ENCODE results near the gene PCDHB8. TPM values are rescaled to one million over a fixed set of nuclear protein-coding genes. Genes with fewer than 3 reads are reported as not detected.
"Not testable (repeated sequence)": the region's sequence is repeated elsewhere in the genome, so short reads cannot be mapped to it uniquely, and the experiment has no call there.

The PCDHB8 gene
- total RNA-seq (0.80 TPM), polyA plus RNA-seq (ENCODE audit: insufficient read depth in 1 of 8, insufficient read length in 8 of 8, low replicate concordance in 1 of 8) (1 to 10 TPM in 6 of 8 donors, under 1 TPM in 2; 0.74 to 2.8 (median 1.8) TPM)
- long read RNA-seq, donor 1, partial matches to known transcripts, result 0 of 1 reads
- long read RNA-seq, donor 1, other reads (novel, unspliced or antisense), result 0 of 1 reads
- long read RNA-seq, donor 2, partial matches to known transcripts, result 0 of 1 reads
- long read RNA-seq, donor 2, other reads (novel, unspliced or antisense), result 0 of 1 reads
- long read RNA-seq, donor 3, partial matches to known transcripts, result 0 of 2 reads
- long read RNA-seq, donor 3, other reads (novel, unspliced or antisense), result 0 of 2 reads
- long read RNA-seq, donor 4, partial matches to known transcripts, result 0 of 2 reads
- long read RNA-seq, donor 4, other reads (novel, unspliced or antisense), result 0 of 2 reads
- long read RNA-seq, donor 5, partial matches to known transcripts, result 0 of 2 reads
- long read RNA-seq, donor 5, other reads (novel, unspliced or antisense), result 0 of 2 reads
- long read RNA-seq, donor 6, partial matches to known transcripts, result 0 of 1 reads
- long read RNA-seq, donor 6, other reads (novel, unspliced or antisense), result 0 of 1 reads
- long read RNA-seq, donor 7, partial matches to known transcripts, result 0 of 3 reads
- long read RNA-seq, donor 7, other reads (novel, unspliced or antisense), result 0 of 3 reads
- long read RNA-seq, donor 8, result 0 reads
- long read RNA-seq, donor 9, partial matches to known transcripts, result 0 of 1 reads
- long read RNA-seq, donor 9, other reads (novel, unspliced or antisense), result 0 of 1 reads
- long read RNA-seq, donor 10, result 0 reads
- long read RNA-seq, donor 11, partial matches to known transcripts, result 0 of 1 reads
- long read RNA-seq, donor 11, other reads (novel, unspliced or antisense), result 0 of 1 reads

GRCh38 chr5:141177577-141178191 is at the start of gene PCDHB8:
PCDHB8 (plus strand) TSS chr5:141177790; CDS start chr5:141178035, 245 bp downstream.
- H3K36me3 ChIP-seq (ENCODE audit: control insufficient read depth, insufficient read depth, low read length); H3K4me1 ChIP-seq (ENCODE audit: control insufficient read depth, insufficient read depth, low read length); H3K4me3 ChIP-seq (ENCODE audit: low read length); H3K27ac ChIP-seq (ENCODE audit: low read length); DNase-seq: not testable (repeated sequence)
- WGBS (ENCODE audit: insufficient coverage), result 43% methylated on average over 3 of the region's 18 CpGs
- H3K27me3 ChIP-seq (ENCODE audit: control insufficient read depth, insufficient read depth, low read length), result peaks cover 16% of the 10 kb centered on the region
- peaks cover 24% of the 10 kb centered on the region for H3K9me3 ChIP-seq (replicated peaks; ENCODE audit: control insufficient read depth, low read depth, low read length)

DNA sequence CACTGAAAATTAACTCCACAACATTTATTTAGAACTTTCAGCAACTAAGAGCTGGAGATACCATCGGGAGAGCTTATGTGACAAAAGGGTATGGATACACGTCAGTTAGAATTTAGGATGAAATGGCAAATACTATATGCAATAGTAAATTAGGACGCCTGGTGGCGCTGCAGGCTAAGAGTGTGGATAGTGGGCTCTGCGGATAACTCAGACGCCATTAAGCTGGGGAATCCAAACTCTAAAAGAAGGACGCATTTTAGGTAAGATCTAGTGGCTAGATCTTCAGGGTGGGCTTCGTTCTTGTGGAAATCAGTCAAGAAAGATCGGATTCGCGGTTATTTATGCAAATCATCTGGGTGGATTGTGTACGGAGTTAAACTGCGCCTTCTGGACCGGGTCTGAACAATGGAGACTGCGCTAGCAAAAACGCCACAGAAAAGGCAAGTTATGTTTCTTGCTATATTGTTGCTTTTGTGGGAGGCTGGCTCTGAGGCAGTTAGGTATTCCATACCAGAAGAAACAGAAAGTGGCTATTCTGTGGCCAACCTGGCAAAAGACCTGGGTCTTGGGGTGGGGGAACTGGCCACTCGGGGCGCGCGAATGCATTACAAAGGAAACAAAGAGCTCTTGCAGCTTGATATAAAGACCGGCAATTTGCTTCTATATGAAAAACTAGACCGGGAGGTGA is 42.4 kb upstream of the PCDHB8 start, which contains the start of gene PCDHB5:
TSS of gene PCDHB5 (plus strand) at position 177 of the 688 bp plus-strand sequence. CDS start at position 406, 229 bp downstream.
- Histone ChIP-seq H3K27ac (ENCODE audit: low read length) (no peak within 1 kb of the TSS), H3K36me3 (ENCODE audit: control insufficient read depth, insufficient read depth, low read length) (no peaks in the 10 kb centered on the region), H3K9me3 (replicated peaks; ENCODE audit: control insufficient read depth, low read depth, low read length) (peaks cover 36% of the 10 kb centered on the region), H3K4me1 (ENCODE audit: control insufficient read depth, insufficient read depth, low read length) (no peaks in the 10 kb centered on the region), H3K27me3 (ENCODE audit: control insufficient read depth, insufficient read depth, low read length) (peaks cover 6% of the 10 kb centered on the region), H3K4me3 (ENCODE audit: low read length) (peak within 1 kb of the TSS; percentile 29)
- WGBS (ENCODE audit: insufficient coverage), result 14% methylated on average over 21 of the region's 22 CpGs
- DNase-seq, result peak; percentile 10

DNA sequence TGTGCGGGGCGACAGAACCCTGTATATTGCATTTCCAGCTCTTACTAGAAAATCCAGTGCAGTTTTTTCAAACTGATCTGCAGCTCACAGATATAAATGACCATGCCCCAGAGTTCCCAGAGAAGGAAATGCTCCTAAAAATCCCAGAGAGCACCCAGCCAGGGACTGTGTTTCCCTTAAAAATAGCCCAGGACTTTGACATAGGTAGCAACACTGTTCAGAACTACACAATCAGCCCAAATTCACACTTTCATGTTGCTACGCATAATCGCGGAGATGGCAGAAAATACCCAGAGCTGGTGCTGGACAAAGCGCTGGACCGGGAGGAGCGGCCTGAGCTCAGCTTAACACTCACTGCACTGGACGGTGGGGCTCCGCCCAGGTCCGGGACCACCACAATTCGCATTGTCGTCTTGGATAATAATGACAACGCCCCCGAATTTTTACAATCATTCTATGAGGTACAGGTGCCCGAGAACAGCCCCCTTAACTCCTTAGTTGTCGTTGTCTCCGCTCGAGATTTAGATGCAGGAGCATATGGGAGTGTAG is 41.8 kb upstream of the PCDHB8 start:
- WGBS (ENCODE audit: insufficient coverage), result 37% methylated on average over 14 of the region's 19 CpGs
- Histone ChIP-seq H3K9me3 (replicated peaks; ENCODE audit: control insufficient read depth, low read depth, low read length) (peaks cover 36% of the 10 kb centered on the region), H3K4me3 (ENCODE audit: low read length) (peak overlapping the region; percentile 29), H3K4me1 (ENCODE audit: control insufficient read depth, insufficient read depth, low read length) (no peaks in the 10 kb centered on the region), H3K36me3 (ENCODE audit: control insufficient read depth, insufficient read depth, low read length) (no peaks in the 10 kb centered on the region), H3K27me3 (ENCODE audit: control insufficient read depth, insufficient read depth, low read length) (peaks cover 6% of the 10 kb centered on the region), H3K27ac (ENCODE audit: low read length) (no peak overlapping the region)
- DNase-seq, result no peak

GRCh38 chr5:141137346-141137745 is 40.2 kb upstream of the PCDHB8 start:
- not testable (repeated sequence) for H3K4me3 ChIP-seq (ENCODE audit: low read length); H3K36me3 ChIP-seq (ENCODE audit: control insufficient read depth, insufficient read depth, low read length); H3K27ac ChIP-seq (ENCODE audit: low read length); DNase-seq; H3K27me3 ChIP-seq (ENCODE audit: control insufficient read depth, insufficient read depth, low read length); H3K4me1 ChIP-seq (ENCODE audit: control insufficient read depth, insufficient read depth, low read length)
- 47% methylated on average over 22 of the region's 34 CpGs for WGBS (ENCODE audit: insufficient coverage)
- peaks cover 36% of the 10 kb centered on the region for H3K9me3 ChIP-seq (replicated peaks; ENCODE audit: control insufficient read depth, low read depth, low read length)

GRCh38 chr5:141149812-141150211 is 27.8 kb upstream of the PCDHB8 start, which contains the start of gene PCDHB6:
PCDHB6 (plus strand) TSS chr5:141150057; CDS start chr5:141150258, 201 bp downstream.
- Histone ChIP-seq H3K9me3 (replicated peaks; ENCODE audit: control insufficient read depth, low read depth, low read length) (peaks cover 23% of the 10 kb centered on the region), H3K4me1 (ENCODE audit: control insufficient read depth, insufficient read depth, low read length) (no peaks in the 10 kb centered on the region), H3K27ac (ENCODE audit: low read length) (no peak within 1 kb of the TSS), H3K27me3 (ENCODE audit: control insufficient read depth, insufficient read depth, low read length) (peaks cover 9% of the 10 kb centered on the region), H3K36me3 (ENCODE audit: control insufficient read depth, insufficient read depth, low read length) (no peaks in the 10 kb centered on the region), H3K4me3 (ENCODE audit: low read length) (no peak within 1 kb of the TSS)
- peak; percentile 11 for DNase-seq
- 10% methylated on average over 12 of the region's 18 CpGs for WGBS (ENCODE audit: insufficient coverage)

GRCh38 chr5:141150224-141150992 is 27.2 kb upstream of the PCDHB8 start:
- H3K9me3 ChIP-seq (replicated peaks; ENCODE audit: control insufficient read depth, low read depth, low read length), result peaks cover 24% of the 10 kb centered on the region
- no peak overlapping the region for H3K4me3 ChIP-seq (ENCODE audit: low read length)
- no peak overlapping the region for H3K27ac ChIP-seq (ENCODE audit: low read length)
- no peaks in the 10 kb centered on the region for H3K36me3 ChIP-seq (ENCODE audit: control insufficient read depth, insufficient read depth, low read length)
- peaks cover 9% of the 10 kb centered on the region for H3K27me3 ChIP-seq (ENCODE audit: control insufficient read depth, insufficient read depth, low read length)
- 34% methylated on average over 28 of the region's 33 CpGs for whole genome bisulfite sequencing (ENCODE audit: insufficient coverage)
- DNase-seq, result no peak
- no peaks in the 10 kb centered on the region for H3K4me1 ChIP-seq (ENCODE audit: control insufficient read depth, insufficient read depth, low read length)

GRCh38 chr5:141150993-141151325 is 26.6 kb upstream of the PCDHB8 start:
- WGBS (ENCODE audit: insufficient coverage), result 41% methylated on average over 7 of the region's 13 CpGs
- peaks cover 29% of the 10 kb centered on the region for H3K9me3 ChIP-seq (replicated peaks; ENCODE audit: control insufficient read depth, low read depth, low read length)

DNA sequence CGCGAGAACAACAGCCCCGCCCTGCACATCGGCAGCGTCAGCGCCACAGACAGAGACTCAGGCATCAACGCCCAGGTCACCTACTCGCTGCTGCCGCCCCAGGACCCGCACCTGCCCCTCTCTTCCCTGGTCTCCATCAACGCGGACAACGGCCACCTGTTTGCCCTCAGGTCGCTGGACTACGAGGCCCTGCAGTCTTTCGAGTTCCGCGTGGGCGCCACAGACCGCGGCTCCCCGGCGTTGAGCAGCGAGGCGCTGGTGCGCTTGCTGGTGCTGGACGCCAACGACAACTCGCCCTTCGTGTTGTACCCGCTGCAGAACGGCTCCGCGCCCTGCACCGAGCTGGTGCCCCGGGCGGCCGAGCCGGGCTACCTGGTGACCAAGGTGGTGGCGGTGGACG is 26.0 kb upstream of the PCDHB8 start:
- peaks cover 36% of the 10 kb centered on the region for H3K9me3 ChIP-seq (replicated peaks; ENCODE audit: control insufficient read depth, low read depth, low read length)

More at GRCh38 chr5:141150993-141151325, 26.6 kb upstream of the PCDHB8 start:
- Histone ChIP-seq H3K27ac (ENCODE audit: low read length) (no peak overlapping the region), H3K27me3 (ENCODE audit: control insufficient read depth, insufficient read depth, low read length) (peaks cover 11% of the 10 kb centered on the region), H3K36me3 (ENCODE audit: control insufficient read depth, insufficient read depth, low read length) (no peaks in the 10 kb centered on the region), H3K4me1 (ENCODE audit: control insufficient read depth, insufficient read depth, low read length) (no peaks in the 10 kb centered on the region), H3K4me3 (ENCODE audit: low read length) (no peak overlapping the region)
- no peak for DNase-seq

DNA sequence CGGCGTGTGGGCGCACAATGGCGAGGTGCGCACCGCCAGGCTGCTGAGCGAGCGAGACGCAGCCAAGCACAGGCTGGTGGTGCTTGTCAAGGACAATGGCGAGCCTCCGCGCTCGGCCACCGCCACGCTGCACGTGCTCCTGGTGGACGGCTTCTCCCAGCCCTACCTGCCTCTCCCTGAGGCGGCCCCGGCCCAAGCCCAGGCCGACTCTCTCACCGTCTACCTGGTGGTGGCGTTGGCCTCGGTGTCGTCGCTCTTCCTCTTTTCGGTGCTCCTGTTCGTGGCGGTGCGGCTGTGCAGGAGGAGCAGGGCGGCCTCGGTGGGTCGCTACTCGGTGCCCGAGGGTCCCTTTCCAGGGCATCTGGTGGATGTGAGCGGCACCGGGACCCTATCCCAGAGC is 25.5 kb upstream of the PCDHB8 start:
- Histone ChIP-seq H3K9me3 (replicated peaks; ENCODE audit: control insufficient read depth, low read depth, low read length) (peaks cover 40% of the 10 kb centered on the region), H3K27me3 (ENCODE audit: control insufficient read depth, insufficient read depth, low read length) (peaks cover 17% of the 10 kb centered on the region)
- H3K4me1 ChIP-seq (ENCODE audit: control insufficient read depth, insufficient read depth, low read length); DNase-seq; H3K36me3 ChIP-seq (ENCODE audit: control insufficient read depth, insufficient read depth, low read length); H3K4me3 ChIP-seq (ENCODE audit: low read length); H3K27ac ChIP-seq (ENCODE audit: low read length): not testable (repeated sequence)
- 25% methylated on average over 28 of the region's 36 CpGs for WGBS (ENCODE audit: insufficient coverage)

More for the DNA sequence above, 26.0 kb upstream of the PCDHB8 start:
- H3K36me3 ChIP-seq (ENCODE audit: control insufficient read depth, insufficient read depth, low read length); H3K4me3 ChIP-seq (ENCODE audit: low read length); H3K27ac ChIP-seq (ENCODE audit: low read length); DNase-seq; H3K4me1 ChIP-seq (ENCODE audit: control insufficient read depth, insufficient read depth, low read length): not testable (repeated sequence)
- WGBS (ENCODE audit: insufficient coverage), result 37% methylated on average over 17 of the region's 41 CpGs
- H3K27me3 ChIP-seq (ENCODE audit: control insufficient read depth, insufficient read depth, low read length), result peaks cover 16% of the 10 kb centered on the region
